ENCODE results near the gene NOP16.

The NOP16 gene

GRCh38 chr5:176371621-176372539, 16.5 kb downstream of the NOP16 start:
- no peak overlapping the region for H3K4me2 ChIP-seq (ENCODE audit: low read depth, low read length)
- no peak overlapping the region for H3K27ac ChIP-seq (ENCODE audit: low read length)
- no peak for DNase-seq
- no peak overlapping the region for H2AFZ ChIP-seq (ENCODE audit: low read length)
- no peaks in the 10 kb centered on the region for H3F3A ChIP-seq (ENCODE audit: insufficient read depth, low read length)
- no peaks in the 10 kb centered on the region for H3K36me3 ChIP-seq (replicated peaks; ENCODE audit: insufficient read depth, low read length)
- no peaks in the 10 kb centered on the region for H4K20me1 ChIP-seq (ENCODE audit: insufficient read depth, low read length)
- H3K9me3 ChIP-seq (replicated peaks; ENCODE audit: insufficient read depth, low read length): no peaks in the 10 kb centered on the region
- no peaks in the 10 kb centered on the region for H3K4me1 ChIP-seq (ENCODE audit: low read length)
- peaks cover 13% of the 10 kb centered on the region; the same call in 1 of the 2 replicates for H3K27me3 ChIP-seq (replicated peaks; ENCODE audit: insufficient read depth, low read length)
- H3K4me3 ChIP-seq (ENCODE audit: low read length): no peak overlapping the region
- no peaks in the 10 kb centered on the region for H3K79me2 ChIP-seq (ENCODE audit: low read length)
- TF ChIP-seq CTCF (IDR thresholded peaks at IDR 0.05; ENCODE audit: low read length): no peak
- TF ChIP-seq EZH2phosphoT487 (IDR thresholded peaks at IDR 0.05; ENCODE audit: low read length): no peak
- TF ChIP-seq EZH2 (optimal IDR thresholded peaks at IDR 0.05; ENCODE audit: low read depth, low read length): no peak
- no peak overlapping the region for H3K9ac ChIP-seq (ENCODE audit: low read length)
- H3K9me2 ChIP-seq (replicated peaks; ENCODE audit: insufficient read depth, low read length): no peaks in the 10 kb centered on the region

GRCh38 chr5:176369934-176370711, 18.3 kb downstream of the NOP16 start:
- no peaks in the 10 kb centered on the region for H3K9me2 ChIP-seq (replicated peaks; ENCODE audit: insufficient read depth, low read length)
- no peaks in the 10 kb centered on the region for H4K20me1 ChIP-seq (ENCODE audit: insufficient read depth, low read length)
- DNase-seq: no peak
- no peak overlapping the region for H3K9ac ChIP-seq (ENCODE audit: low read length)
- TF ChIP-seq EZH2 (optimal IDR thresholded peaks at IDR 0.05; ENCODE audit: low read depth, low read length) (no peak), EZH2phosphoT487 (IDR thresholded peaks at IDR 0.05; ENCODE audit: low read length) (no peak)
- no peaks in the 10 kb centered on the region for H3K4me1 ChIP-seq (ENCODE audit: low read length)
- H3F3A ChIP-seq (ENCODE audit: insufficient read depth, low read length): no peaks in the 10 kb centered on the region
- H3K4me2 ChIP-seq (ENCODE audit: low read depth, low read length): no peak overlapping the region
- H3K27me3 ChIP-seq (replicated peaks; ENCODE audit: insufficient read depth, low read length): peaks cover 27% of the 10 kb centered on the region
- H3K4me3 ChIP-seq (ENCODE audit: low read length): no peak overlapping the region
- no peak overlapping the region for H3K27ac ChIP-seq (ENCODE audit: low read length)
- no peaks in the 10 kb centered on the region for H3K79me2 ChIP-seq (ENCODE audit: low read length)
- no peak overlapping the region for H2AFZ ChIP-seq (ENCODE audit: low read length)
- no peaks in the 10 kb centered on the region for H3K9me3 ChIP-seq (replicated peaks; ENCODE audit: insufficient read depth, low read length)
- H3K36me3 ChIP-seq (replicated peaks; ENCODE audit: insufficient read depth, low read length): no peaks in the 10 kb centered on the region

GRCh38 chr5:176368726-176369125, 19.7 kb downstream of the NOP16 start:
- no peak for DNase-seq
- Histone ChIP-seq H3K9me3 (replicated peaks; ENCODE audit: insufficient read depth, low read length) (no peaks in the 10 kb centered on the region), H3K27me3 (replicated peaks; ENCODE audit: insufficient read depth, low read length) (peaks cover 32% of the 10 kb centered on the region), H3K79me2 (ENCODE audit: low read length) (no peaks in the 10 kb centered on the region), H3K4me3 (ENCODE audit: low read length) (no peak overlapping the region), H3K36me3 (replicated peaks; ENCODE audit: insufficient read depth, low read length) (no peaks in the 10 kb centered on the region), H3K9me2 (replicated peaks; ENCODE audit: insufficient read depth, low read length) (no peaks in the 10 kb centered on the region), H3F3A (ENCODE audit: insufficient read depth, low read length) (no peaks in the 10 kb centered on the region), H3K27ac (ENCODE audit: low read length) (no peak overlapping the region), H4K20me1 (ENCODE audit: insufficient read depth, low read length) (no peaks in the 10 kb centered on the region), H2AFZ (ENCODE audit: low read length) (no peak overlapping the region), H3K4me2 (ENCODE audit: low read depth, low read length) (no peak overlapping the region), H3K9ac (ENCODE audit: low read length) (no peak overlapping the region), H3K4me1 (ENCODE audit: low read length) (no peaks in the 10 kb centered on the region)
- TF ChIP-seq CTCF (IDR thresholded peaks at IDR 0.05; ENCODE audit: low read length) (no peak), EZH2phosphoT487 (IDR thresholded peaks at IDR 0.05; ENCODE audit: low read length) (no peak), EZH2 (optimal IDR thresholded peaks at IDR 0.05; ENCODE audit: low read depth, low read length) (no peak)

Measured in MM.1S (cell line).